Measurements from ENCODE around the gene GPR35. TPM values are rescaled to one million over a fixed set of nuclear protein-coding genes. Genes with fewer than 3 reads are reported as not detected.

Gene GPR35
- total and polyA plus RNA-seq, 2 of the 13 experiments (the other 11 are each of a cell fraction or from before 2014, with no cell fraction given), result 27.1 to 44.2 TPM

GRCh38 chr2:240604291-240604938 is 20.9 kb upstream of the GPR35 start (continued):
- TF ChIP-seq PLRG1 (conservative IDR thresholded peaks at IDR 0.05) (no peak), SUZ12 (IDR thresholded peaks at IDR 0.05; ENCODE audit: low read depth, low read length) (no peak), HNRNPUL1 (IDR thresholded peaks at IDR 0.05; ENCODE audit: low read depth, low read length) (no peak), SMC3 (IDR thresholded peaks at IDR 0.05; ENCODE audit: low read length) (peak; percentile 74), MEF2D (CRISPR knock-in tag; IDR thresholded peaks at IDR 0.05) (0 out of 2 replicates have a peak, but pooled peaks have one; percentile 13), LCORL (IDR thresholded peaks at IDR 0.05) (peak; percentile 91), LCORL (CRISPR knock-in tag; IDR thresholded peaks at IDR 0.05) (peak; percentile 58; the same call in 1 of the 2 replicates), ZNF205 (CRISPR knock-in tag; IDR thresholded peaks at IDR 0.05) (peak; percentile 82), MTF2 (CRISPR knock-in tag; IDR thresholded peaks at IDR 0.05; ENCODE audit: borderline replicate concordance) (no peak), ARHGAP35 (CRISPR knock-in tag; IDR thresholded peaks at IDR 0.05; ENCODE audit: borderline replicate concordance) (no peak; the same call in 1 of the 2 replicates), IRF2 (CRISPR knock-in tag; IDR thresholded peaks at IDR 0.05) (peak; percentile 86), TBP (CRISPR knock-in tag; IDR thresholded peaks at IDR 0.05) (no peak), RAD51 (IDR thresholded peaks at IDR 0.05; ENCODE audit: borderline replicate concordance) (no peak), CBX2 (IDR thresholded peaks at IDR 0.05; ENCODE audit: low read depth, low read length) (no peak), CBX2 (CRISPR knock-in tag; IDR thresholded peaks at IDR 0.05; ENCODE audit: low read depth) (0 out of 2 replicates have a peak, but pooled peaks have one; percentile 33), ZNF839 (CRISPR knock-in tag; IDR thresholded peaks at IDR 0.05; ENCODE audit: borderline replicate concordance) (no peak), RFX1 (IDR thresholded peaks at IDR 0.05) (no peak), ZBTB14 (CRISPR knock-in tag; IDR thresholded peaks at IDR 0.05) (no peak), THYN1 (CRISPR knock-in tag; IDR thresholded peaks at IDR 0.05; ENCODE audit: borderline replicate concordance, low read depth) (no peak), CBX5 (CRISPR knock-in tag; IDR thresholded peaks at IDR 0.05; ENCODE audit: borderline replicate concordance) (peak; percentile 63; the same call in 1 of the 2 replicates), ATRX (CRISPR knock-in tag; IDR thresholded peaks at IDR 0.05; ENCODE audit: borderline replicate concordance) (no peak), MIER2 (CRISPR knock-in tag; IDR thresholded peaks at IDR 0.05) (peak; percentile 90), DR1 (CRISPR knock-in tag; IDR thresholded peaks at IDR 0.05) (no peak), TFDP2 (CRISPR knock-in tag; IDR thresholded peaks at IDR 0.05) (0 out of 2 replicates have a peak, but pooled peaks have one; percentile 41), ZNF740 (CRISPR knock-in tag; IDR thresholded peaks at IDR 0.05) (no peak), HES4 (CRISPR knock-in tag; IDR thresholded peaks at IDR 0.05; ENCODE audit: borderline replicate concordance) (no peak; the same call in 1 of the 2 replicates), ZZZ3 (CRISPR knock-in tag; IDR thresholded peaks at IDR 0.05; ENCODE audit: borderline replicate concordance) (no peak), NR2F2 (IDR thresholded peaks at IDR 0.05; ENCODE audit: borderline replicate concordance, low read depth) (no peak), ZNF329 (CRISPR knock-in tag; IDR thresholded peaks at IDR 0.05; ENCODE audit: low read depth) (peak; percentile 49; the same call in 1 of the 2 replicates), CENPX (CRISPR knock-in tag; IDR thresholded peaks at IDR 0.05) (no peak), KLF12 (CRISPR knock-in tag; IDR thresholded peaks at IDR 0.05; ENCODE audit: borderline replicate concordance) (no peak), HNRNPLL (IDR thresholded peaks at IDR 0.05; ENCODE audit: low read depth, low read length, poor library complexity, severe bottlenecking) (no peak)
